GM20000 (cell line): ENCODE measurements around the gene ABCF1.

Experiments used
- DNase-seq: peaks from one replicate; pipeline ENCODE4 v3.0.0; 2012; ENCODE audit warnings: low spot score
- CTCF ChIP-seq: IDR thresholded peaks from 2 replicates; pipeline ENCODE4 v1.5.1; 2012; ENCODE audit warnings: mild to moderate bottlenecking, control low read depth; ENCODE audit errors: extremely low read depth, missing control alignments

Gene ABCF1

GRCh38 chr6:30542404-30542725, 28.9 kb upstream of the ABCF1 start:
- TF ChIP-seq CTCF: no peak
- DNase-seq: no peak

- no peak for TF ChIP-seq CTCF
- DNase-seq: no peak
Measured at GRCh38 chr6:30542915-30543314, 28.3 kb upstream of the ABCF1 start.

GRCh38 chr6:30543821-30544220, 27.4 kb upstream of the ABCF1 start:
- no peak for TF ChIP-seq CTCF
- DNase-seq: no peak

GRCh38 chr6:30544666-30545272, 26.5 kb upstream of the ABCF1 start:
- peak; percentile 42 for TF ChIP-seq CTCF
- peak; percentile 48 for DNase-seq

GRCh38 chr6:30547454-30547853, 23.8 kb upstream of the ABCF1 start:
- TF ChIP-seq CTCF: no peak
- no peak for DNase-seq

GRCh38 chr6:30548375-30548774, 22.9 kb upstream of the ABCF1 start:
- no peak for DNase-seq
- no peak for TF ChIP-seq CTCF

GRCh38 chr6:30554404-30554803, 16.8 kb upstream of the ABCF1 start:
- DNase-seq: no peak
- TF ChIP-seq CTCF: no peak
